Measurements from ENCODE around the gene KCNAB3.

KCNAB3 gene

DNA sequence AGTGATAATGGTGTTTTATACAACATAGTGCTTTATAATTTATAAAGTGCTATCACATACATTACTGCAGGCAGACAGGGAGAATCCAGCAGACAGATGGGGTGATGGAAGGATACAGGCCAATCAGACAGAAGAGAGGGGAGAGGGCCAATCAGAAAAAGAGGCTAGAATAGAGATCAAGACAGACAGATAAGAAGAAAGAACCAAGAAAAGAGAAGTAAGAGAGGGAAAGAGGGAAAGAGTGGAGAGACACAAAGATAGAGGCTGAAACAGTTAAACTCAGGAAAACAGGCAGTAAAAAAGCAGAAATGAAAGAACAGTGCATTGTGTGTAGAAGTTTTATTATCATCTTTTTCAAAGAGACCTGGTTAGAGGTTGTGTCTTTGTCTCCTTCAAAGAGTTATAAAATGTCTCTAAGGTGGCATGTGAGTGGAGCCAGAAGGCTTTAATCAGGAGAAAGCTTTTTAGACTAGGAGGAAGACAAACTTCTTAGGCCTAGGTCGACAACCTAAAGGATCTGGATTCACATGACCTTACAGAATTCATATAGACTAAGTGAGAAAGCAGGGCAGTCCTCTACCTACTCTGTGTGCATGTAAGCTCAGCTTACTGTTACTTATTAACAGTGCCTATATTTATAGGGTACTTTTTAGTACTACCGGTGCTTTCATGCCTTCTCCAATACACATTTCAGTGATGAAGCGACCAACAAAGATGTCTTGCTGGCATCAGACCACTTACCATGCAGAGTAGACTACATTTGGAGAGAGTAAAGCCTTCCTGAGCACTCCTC, 49.4 kb downstream of the KCNAB3 start:
- Mint-ChIP-seq H3K36me3 (peaks cover 27% of the 10 kb centered on the region), H3K4me1 (peaks cover 6% of the 10 kb centered on the region), H3K27ac (no peak overlapping the region), H3K9me3 (no peaks in the 10 kb centered on the region), H3K4me3 (no peak overlapping the region)
- ATAC-seq (no peak), DNase-seq (ENCODE audit: low spot score in 2 of 2) (no peak)

DNA sequence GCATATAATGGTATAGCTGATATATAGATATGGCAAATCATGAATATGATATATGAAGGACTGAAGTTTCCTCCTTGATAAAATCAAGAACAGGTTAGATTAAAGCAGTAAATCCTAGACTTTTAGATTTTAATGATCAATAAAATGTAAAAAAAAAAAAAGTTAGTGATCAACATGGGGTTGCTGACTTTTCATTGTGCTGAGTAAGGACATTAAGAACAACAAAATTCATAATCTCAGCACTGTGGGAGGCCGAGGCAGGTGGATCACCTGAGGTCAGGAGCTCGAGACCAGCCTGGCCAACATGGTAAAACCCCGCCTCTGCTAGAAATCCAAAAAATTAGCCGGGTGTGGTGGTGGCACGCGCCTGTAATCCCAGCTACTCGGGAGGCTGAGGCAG, 51.4 kb downstream of the KCNAB3 start:
- no peak for ATAC-seq
- Mint-ChIP-seq H3K4me1 (peaks cover 14% of the 10 kb centered on the region), H3K4me3 (no peak overlapping the region), H3K27ac (no peak overlapping the region), H3K36me3 (peaks cover 47% of the 10 kb centered on the region), H3K9me3 (no peaks in the 10 kb centered on the region)
- DNase-seq (ENCODE audit: low spot score in 2 of 2), result no peak

DNA sequence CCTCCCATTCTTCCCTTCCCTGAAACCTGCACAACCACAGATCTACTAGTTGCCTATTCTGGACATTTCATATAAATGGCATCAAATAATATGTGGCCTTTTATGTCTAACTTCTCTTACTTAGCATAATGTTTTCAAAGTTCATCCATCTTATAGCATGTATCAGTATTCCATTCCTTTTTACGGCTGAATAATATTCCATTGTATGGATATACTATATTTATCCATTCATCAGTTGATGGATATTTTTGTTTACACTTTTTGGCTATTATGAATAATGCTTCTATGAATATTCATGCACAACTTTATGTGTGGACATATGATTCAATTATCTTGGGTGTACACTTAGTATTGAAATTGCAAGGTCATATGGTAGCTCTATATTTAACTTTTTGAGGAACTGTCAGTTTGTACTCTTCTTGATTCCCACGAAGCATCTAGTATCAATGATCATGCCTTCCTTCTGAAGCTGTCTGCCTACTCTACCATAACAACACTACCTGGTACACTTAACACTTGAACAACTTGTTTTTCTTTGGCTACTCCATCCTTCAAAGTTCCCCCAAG, 53.8 kb downstream of the KCNAB3 start:
- Mint-ChIP-seq H3K4me1 (peaks cover 14% of the 10 kb centered on the region), H3K27ac (peak overlapping the region; percentile 2), H3K4me3 (no peak overlapping the region), H3K36me3 (peaks cover 52% of the 10 kb centered on the region), H3K9me3 (no peaks in the 10 kb centered on the region)
- DNase-seq (ENCODE audit: low spot score in 2 of 2), result no peak
- no peak for ATAC-seq

DNA sequence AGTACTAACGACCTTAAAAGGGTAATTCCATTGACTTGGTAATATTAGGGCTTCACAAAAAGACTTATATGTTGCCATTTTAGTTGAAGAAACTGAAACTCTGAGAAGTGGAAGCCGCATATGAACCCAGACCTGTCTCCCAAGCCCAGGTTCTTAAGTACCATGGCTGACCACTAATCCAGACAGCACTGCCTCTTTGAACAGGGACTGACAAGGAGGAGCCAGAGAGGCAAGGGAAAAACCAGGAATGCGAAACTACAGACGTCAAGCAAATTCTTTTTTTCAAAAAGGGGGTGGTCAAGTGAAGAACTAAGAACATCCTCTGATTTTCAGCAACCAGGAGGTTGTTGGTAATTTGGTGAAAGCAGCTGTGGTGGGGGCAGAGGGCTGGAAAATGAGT, 56.6 kb downstream of the KCNAB3 start:
- Mint-ChIP-seq H3K4me1 (peaks cover 23% of the 10 kb centered on the region), H3K27ac (peak overlapping the region; percentile 60), H3K9me3 (no peaks in the 10 kb centered on the region), H3K36me3 (peaks cover 49% of the 10 kb centered on the region), H3K4me3 (no peak overlapping the region)
- ATAC-seq (no peak), DNase-seq (ENCODE audit: low spot score in 2 of 2) (no peak)
